ENCODE measurements around the gene CRNKL1.

- TF ChIP-seq CTCF (conservative IDR thresholded peaks at IDR 0.05; ENCODE audit: low read depth, low read length) (no peak), CEBPB (IDR thresholded peaks at IDR 0.05; ENCODE audit: low read depth, low read length) (no peak), NFE2L2 (IDR thresholded peaks at IDR 0.05; ENCODE audit: low read depth, low read length) (no peak), FOS (IDR thresholded peaks at IDR 0.05; ENCODE audit: low read depth, low read length) (no peak), BHLHE40 (IDR thresholded peaks at IDR 0.05; ENCODE audit: low read depth, low read length) (no peak), POLR2A (IDR thresholded peaks at IDR 0.05; ENCODE audit: low read depth, low read length) (no peak), CHD1 (IDR thresholded peaks at IDR 0.05; ENCODE audit: low read depth, low read length) (no peak)
Observed at GRCh38 chr20:20078041-20078440, 25.8 kb upstream of the CRNKL1 start.
